Islet precursor cell (in vitro differentiated cells): ENCODE measurements around the gene TMEM237.

Experiments
- DNase-seq: peaks from one replicate; pipeline ENCODE4 v3.0.0-alpha.2; 2018

Gene TMEM237

DNA sequence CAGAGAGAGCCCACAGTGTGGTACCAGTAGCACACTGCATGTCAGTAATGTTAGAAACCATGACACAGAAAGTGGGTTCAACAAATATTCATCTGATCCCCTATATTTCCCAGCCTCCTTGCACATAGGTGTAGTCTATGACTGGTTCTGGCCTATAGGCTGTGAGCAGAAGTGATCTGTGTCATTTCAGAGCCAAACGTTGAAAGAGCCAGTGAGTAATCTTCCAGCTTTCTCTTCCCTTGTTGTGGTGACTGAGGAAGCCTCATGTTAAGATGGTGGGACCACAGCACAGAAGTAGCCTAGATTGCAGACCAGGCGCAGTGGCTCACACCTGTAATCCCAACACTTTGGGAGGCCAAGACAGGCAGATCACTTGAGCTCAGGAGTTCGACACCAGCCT lies 4.1 kb downstream of the TMEM237 start:
- DNase-seq: no peak

DNA sequence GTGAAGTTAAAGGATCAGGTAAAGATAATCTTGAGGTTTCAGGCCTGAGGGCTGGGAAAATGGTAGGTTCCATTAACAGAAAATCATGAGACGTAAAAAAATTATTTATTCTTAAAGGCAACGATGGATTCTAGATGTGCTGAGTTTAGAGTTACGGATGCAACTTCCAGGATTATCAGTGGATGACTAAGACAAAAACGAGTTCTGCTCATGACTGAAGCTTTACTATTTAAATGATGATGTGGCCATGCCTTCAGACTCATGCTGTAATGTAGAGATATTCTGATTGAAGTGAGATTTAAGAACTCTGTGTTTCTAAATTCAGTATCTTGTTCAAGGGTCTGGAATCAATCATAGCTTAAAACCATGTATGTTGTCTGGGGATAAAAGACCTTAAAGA lies 5.0 kb downstream of the TMEM237 start:
- no peak for DNase-seq

DNA sequence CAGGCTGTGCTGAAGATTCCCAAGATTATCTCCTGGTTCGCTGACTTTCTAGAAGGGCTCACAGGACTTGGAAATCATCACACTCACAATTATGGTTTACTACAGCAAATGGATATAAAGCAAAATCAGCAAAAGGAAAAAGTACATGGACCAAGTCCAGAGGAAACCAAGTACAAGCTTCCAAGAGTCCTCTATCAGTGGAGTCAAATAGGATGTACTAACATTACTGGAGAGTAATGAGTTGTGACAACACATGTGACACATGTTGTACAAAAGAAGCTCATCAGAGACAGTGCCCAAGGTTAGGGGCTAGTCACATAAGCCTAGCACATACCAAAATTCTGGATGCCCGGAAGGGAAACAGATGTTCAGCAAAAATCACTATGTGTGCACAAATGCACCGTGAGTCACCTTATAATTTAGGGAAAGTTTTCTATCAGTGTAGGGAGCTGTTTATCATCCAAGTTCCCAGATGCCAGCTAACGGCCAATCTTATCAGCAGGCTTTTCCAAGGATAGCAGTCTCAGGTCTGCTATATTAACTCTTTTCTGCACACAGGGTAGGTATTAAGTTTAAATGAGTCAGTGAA lies 9.5 kb downstream of the TMEM237 start:
- DNase-seq: no peak

DNA sequence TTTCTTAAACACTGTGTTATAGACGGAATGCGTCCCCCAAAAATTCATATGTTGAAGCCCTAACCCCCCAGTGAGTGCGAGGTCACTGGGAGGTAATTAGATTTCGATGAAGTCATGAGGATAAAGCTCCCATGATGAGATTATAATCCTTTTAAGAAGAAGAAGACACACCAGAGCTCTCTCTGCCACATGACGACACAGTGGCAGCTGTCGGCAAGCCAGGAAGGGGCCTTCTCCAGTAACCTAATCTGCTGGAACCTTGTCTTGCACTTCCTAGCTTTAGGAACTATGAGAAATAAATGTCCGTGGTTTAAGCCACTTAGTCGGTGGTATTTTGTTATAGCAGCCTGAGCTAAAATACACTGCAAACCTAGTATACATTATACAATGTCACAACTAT lies 12.3 kb downstream of the TMEM237 start:
- no peak for DNase-seq

DNA sequence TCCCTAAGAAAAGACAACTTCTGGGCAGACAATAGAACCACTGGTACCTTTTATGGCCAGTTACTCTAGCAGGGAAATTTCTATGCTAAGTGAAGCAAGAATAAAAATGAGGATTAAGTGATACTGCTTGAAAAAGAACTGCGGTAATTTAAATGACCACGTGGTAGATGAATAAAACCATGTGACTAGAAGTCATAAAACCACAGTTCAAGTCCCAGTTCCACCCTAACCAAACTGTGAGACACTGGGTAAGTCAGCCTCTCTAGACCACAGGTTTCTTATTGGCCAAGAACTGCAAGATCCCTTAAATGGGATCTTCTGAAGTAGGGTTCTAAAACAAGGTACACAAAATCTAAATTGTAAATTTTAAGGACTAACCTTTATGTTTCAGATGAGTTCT lies 12.7 kb downstream of the TMEM237 start:
- DNase-seq: no peak

DNA sequence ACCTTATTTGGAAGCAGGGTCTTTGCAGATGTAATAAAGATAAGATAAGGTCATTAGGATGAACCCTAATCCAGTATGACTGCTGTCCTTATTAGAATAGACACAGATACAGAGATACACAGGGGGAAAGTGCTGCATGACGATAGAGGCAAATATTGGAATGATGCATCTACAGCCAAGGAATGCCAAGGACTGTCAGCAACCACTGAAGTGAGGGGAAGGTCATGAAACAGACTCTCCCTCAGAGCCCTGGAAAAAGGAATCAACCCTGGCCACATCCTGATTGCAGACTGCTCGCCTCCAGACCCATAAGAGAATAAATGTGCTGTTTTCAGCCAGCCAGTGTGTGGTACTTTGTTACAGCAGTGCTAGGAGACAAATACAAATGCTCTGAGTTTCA lies 14.8 kb downstream of the TMEM237 start:
- DNase-seq: no peak

DNA sequence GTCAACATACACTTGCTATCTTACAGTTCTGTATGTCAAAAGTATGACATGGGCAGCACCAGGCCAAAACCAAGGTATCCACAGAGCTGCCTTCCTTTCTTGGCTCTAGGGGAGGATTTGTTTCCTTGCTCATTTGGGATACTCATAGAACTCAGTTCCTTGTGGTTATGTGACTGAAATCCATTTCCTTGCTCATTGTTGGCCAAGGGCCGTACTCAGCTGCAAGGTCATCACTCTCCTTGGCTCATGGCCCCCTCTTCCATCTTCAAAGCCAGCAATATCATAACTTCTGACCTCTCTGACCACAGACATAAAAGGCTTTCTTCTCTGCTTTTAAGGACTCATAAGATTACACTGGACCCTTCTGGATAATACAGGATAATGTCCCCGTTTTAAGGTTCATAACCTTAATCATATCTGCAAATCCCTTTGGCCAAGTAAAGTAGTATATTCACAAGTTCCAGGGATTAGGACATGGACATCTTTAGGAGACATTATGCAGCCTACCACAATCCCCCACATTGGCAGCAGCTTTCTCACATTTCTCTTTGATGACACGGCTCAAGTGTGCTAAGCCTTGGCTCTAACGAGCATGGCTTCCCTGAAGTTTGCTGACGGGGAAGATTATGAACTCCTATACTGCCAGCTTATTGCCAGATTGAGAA lies 20.9 kb downstream of the TMEM237 start:
- no peak for DNase-seq

DNA sequence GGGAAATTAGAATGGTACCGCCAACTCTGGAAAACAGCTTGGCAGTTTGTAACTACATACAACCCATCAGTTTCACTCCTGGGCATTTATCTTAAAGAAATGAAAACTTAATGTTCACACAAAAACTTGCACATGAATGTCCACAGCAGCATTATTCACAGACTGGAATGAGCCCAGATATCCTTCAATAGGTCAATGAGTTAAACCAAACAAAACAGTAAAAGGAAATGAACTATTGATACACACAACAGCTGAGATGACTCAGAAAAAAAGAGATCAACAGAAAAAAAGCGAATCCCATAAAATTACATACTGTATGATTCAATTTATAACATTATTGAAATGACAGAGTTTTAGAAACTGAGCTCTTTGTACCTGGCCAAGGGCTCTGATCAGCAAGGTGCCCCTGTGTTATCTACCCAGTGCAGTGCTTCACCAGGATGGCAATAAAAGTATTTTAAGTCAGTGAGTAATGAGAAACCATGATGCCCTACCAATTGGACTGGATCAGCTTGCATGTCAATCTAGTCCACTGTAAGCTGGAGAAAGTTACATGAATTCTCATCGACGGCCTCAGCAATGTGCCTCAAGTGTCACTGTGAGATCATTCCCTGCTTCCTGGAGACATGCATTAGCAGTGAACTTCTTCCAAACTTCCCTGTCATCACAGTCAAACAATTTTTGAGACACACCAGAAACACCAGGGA lies 21.9 kb downstream of the TMEM237 start:
- DNase-seq: no peak

DNA sequence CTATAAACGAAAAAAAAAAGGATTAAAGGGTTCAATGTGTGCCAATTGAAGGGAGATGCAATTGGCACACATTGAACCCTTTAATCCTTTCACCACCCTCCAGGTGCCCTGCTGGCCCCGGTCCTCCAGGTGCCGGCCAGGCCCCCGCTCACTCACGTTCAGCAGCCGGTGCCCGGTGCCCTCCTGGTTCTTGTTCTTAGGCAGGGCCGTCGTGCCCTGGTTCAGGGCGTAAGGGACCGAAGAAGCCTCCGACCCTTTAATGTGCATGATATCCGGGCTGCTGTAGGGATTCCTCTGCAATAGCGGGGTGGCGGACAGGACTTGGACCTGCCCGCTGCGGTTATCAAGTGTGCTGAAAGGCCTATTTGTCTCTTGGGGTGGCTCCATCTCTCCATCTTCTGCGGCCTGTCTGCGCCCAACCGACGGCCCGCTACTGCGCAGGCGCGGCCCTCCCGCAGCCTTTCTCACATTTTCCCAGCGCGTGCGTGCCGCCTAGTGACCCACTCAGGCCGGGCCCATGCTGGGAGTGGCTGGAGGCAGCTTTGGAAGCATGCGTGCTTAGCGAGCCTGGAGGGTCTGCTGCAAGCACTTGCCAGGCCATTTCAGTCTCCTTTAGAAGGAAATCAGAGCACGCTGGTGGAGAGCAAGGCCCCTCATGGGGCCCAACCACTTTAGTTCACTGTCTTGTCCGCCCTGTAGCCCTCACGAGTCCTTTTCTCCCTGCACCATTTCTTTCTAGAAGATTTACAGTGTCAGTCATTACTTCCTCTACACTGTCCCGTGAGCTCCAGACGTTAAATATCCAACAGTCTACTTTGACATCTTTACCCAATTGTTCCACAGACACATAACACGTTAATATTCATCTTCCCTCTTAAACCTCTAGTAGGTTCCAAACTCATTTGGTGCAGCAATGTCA lies 24.3 kb downstream of the TMEM237 start:
- DNase-seq: peak; percentile 62

DNA sequence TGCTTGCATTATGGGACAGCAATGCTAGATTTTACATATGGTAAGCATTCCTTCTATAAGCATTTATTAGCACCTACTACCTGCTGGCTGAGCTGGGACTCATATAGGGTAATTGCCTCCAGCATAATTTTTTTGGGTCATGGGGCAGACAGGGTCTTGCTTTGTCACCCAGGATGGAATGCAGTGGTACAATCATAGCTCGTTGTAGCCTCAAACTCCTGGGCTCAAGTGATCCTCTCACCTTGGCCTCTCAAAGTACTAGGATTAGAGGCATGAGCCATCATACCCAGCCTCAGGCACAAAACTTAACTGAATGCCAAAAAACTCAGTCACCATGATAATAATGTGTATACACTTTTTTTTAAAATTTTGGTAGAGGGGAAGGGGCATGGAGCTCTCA lies 35.3 kb downstream of the TMEM237 start:
- DNase-seq: no peak

DNA sequence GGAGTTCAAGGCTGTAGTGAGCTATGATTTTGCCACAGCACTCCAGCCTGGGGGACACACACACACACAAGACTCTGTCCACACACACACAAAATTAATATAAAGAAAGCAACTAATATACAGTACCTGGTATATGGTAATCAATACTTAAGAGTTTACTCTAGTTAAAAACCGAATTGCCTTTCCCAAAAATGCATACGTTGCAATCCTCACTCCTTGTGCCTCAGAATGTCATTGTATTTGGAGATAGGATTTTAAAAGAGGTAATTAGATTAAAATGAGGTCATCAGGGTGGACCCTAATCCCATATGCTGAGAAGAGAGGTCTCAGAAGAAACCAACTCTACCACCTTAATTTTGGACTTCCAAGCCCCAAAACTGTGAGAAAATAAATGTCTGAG lies 35.7 kb downstream of the TMEM237 start:
- DNase-seq: no peak

DNA sequence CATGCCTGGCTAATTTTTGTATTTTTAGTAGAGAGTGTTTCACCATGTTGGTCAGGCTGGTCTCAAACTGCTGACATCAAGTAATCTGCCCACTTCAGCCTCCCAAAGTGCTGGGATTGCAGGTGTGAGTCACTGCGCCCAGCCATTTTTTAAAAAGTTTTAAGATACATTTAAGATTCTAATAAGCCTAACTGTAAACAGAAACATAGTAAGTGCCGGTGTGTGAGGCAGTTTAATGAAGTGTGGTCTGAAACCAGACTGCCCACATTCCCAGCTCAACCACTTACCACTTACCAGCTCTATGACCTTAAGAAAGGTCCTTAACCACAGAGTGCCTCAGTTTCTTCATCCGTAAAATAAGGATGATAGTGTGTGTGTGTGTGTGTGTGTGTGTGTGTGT lies 42.4 kb downstream of the TMEM237 start:
- DNase-seq: no peak

DNA sequence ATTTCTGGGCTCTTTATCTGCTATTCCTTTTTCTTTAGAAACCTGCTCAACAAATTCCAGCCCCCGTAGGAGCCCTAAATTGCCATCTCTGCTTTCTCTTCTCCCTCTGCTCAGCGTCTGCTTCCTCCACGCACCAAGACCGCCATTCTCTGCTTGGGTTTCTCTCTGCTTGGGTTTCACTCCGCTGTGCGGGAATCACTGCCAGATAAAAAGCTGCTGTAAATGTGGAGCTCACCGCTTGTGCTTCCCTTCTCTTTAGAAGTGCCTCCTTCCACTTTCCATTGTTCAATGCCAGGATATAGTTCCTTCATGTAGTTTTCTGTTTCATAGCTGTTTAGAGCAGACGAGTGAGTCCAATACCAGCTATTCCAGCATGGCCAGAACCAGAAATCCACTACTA lies 45.9 kb downstream of the TMEM237 start:
- DNase-seq: no peak

DNA sequence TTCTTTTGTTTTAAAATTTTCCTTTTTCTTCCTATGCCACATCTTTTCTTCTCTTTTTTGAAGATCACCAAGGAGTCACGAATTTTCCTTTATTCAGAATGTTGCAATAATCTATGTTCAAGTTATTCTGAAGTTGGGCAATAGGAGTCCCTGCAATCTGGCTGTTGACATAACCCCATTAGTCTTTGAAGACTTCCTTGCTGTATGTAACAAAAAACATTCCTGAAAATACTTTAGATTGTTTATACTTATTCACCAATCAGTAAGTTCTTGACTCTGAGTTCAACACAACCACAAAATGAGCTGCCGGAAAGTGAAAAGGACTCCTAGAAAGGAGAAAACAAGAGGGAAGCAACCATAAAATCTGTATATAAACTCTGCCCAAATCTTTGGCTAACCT lies 62.8 kb downstream of the TMEM237 start:
- no peak for DNase-seq

DNA sequence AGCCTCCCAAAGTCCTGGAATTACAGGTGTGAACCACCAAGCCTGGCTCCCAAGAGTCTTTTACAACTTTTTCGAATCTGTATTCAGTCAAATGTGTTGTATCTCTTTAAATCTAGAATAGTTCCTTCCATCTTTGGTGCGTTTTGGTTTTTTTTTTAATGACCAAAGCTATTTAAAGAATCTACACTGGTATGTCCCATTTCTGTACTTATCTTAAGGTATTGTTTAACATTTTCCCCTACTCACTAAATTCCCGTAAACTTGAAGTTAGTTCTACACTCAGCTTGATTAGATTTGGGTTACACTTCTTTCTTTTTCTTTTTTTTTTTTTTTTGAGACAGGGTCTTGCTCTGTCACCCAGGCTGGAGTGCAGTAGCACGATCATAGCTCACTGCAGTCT lies 63.8 kb downstream of the TMEM237 start:
- DNase-seq: no peak

DNA sequence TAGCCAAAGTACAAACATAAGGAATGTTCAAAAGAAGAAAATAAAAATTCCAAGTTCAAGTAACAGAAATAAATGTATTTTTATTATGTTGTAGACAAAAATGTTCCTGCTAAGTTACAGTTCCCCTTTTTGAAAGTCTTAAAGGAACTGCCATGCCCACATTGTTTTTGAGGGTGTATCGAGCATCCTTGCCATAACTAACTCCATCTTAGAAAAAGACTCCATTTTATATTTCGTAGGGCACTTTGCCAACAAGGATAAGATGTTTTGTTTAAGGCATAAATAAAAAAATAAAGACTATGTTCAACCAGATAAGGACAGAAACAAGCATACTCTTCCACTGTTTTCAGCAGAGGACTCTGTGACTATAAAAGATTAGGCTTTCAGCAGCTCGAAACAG lies 67.3 kb downstream of the TMEM237 start:
- no peak for DNase-seq

DNA sequence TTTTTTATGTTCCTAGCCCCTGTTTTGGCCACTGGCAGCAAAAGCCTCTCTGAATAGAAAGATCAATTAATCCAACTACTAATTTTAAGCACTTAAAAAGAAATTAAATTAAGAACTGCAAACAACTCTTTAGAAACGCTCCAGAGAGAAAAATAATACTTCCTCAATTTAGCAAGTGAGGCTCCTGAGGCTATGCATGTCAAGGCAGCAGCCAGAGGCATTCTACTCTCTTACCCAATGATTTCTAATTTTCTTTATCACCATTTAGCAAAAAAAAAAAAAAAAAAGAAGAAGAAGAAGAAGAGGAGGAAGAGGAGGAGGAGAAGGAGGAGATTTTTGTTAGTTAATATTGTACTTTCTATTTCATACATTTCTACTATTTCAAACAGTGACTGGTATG lies 68.5 kb downstream of the TMEM237 start:
- DNase-seq: no peak

DNA sequence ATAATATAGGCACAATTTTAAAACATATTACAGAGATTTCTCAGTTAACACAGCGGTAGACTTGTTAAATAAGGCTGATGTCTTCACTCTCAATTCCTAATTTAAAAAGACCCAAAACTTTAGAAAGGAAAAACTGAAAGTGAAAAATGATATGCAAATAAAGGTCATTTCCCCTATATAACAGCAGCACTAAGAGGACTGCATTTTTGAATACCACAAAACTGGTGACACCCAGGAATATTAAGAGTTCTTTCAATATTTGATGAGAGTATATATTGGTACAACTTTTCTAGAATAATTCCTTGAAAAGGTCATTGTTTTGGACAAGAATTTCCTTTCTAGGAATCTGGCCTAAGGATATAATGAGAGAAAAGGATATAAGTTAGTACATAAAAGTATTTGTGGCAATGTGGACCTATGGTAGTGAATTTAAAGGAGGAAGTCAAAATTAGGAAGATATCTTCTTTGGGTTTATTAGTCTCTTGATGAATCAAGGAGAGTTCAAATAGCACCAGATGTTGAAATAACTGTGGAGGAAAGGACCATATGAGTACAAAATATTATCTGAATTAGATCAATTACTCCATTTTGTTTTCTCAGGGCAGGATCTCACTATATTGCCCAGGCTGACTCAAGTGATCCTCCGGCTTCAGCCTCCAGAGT lies 70.3 kb downstream of the TMEM237 start:
- no peak for DNase-seq
